DMS 273 treated with DMSO at 0.1 percent for 48 hours (cell line): Measurements from ENCODE around the gene AGBL4.
"Not testable (repeated sequence)": the region's sequence is repeated elsewhere in the genome, so short reads cannot be mapped to it uniquely, and the experiment has no call there.

Experiments used
- DNase-seq: peaks from one replicate; lab custom pipeline; 2025; lab: John Stamatoyannopoulos, UW

The AGBL4 gene

DNA sequence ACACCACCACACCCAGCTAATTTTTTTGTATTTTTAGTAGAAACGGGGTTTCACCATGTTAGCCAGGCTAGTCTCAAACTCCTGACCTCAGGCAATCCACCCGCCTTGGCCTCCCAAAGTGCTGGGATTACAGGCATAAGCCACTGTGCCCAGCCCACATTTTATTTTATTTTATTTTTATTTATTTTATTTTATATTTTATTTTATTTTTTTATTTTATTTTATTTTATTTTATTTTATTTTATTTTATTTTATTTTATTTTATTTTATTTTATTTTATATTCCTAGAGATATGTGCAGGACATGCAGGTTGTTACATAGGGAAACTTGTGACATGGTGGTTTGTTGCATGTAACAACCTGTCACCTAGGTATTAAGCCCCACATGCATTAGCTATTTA, 721.4 kb downstream of the AGBL4 start:
- DNase-seq = not testable (repeated sequence)

DNA sequence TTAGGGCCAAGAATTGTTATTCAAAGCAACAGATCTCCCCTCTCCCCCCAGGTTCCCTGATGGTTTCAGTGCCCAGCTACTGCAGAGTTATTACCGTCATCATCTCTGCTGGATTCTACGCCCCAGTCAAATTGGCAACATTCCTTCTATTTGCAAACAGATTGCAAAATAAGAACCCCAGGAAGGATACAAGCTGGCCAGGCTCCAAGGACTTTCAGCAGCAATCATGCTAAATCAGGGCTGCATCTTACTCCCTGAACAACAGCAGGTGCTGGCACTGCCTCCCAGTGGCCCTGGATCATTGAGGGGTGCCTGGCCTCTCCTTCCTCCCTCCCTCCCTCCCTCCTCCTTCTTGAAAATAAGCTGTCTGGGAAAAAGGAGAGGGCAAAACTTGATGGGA, 725.5 kb downstream of the AGBL4 start:
- peak; percentile 15 for DNase-seq

DNA sequence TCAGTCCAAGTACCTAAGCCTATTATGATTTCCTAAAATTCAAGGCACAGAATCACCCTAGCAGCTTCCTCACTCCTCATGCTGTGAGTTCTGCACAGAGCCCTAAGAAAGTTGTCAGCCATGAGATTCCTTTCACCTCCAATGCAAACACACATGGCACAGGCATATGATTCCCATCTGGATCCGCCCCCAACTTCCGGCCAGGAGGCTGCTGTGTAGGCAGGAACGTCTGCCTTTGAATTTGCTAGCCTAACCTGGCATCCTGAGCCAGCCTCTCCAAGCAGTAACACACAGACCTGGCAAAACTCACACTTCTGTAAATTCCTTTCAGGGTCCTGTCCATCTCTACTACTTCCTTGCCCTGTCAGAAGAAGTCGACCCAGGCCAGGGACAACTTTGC, 726.0 kb downstream of the AGBL4 start:
- DNase-seq = peak; percentile 11

DNA sequence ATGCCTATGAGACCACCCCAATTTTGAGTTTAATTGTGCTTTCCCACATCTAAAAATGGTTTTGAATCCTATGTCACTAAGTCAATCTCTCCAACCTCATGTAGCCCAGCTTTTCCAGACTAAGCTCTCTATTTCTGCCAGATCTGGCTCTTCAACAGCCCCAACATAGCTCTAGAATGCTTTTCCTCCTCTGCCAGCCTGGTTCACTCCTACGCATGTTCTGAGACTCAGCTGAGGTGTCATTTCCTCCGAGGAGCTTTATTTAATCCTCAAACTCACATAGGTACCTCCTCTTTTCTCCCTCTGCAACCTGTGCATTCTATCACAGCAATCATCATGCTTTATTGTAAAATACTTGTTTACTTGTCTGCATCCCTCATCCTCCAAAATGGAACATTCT, 729.2 kb downstream of the AGBL4 start:
- no peak for DNase-seq

GRCh38 chr1:49293016-49293415, 730.7 kb downstream of the AGBL4 start:
- no peak for DNase-seq

DNA sequence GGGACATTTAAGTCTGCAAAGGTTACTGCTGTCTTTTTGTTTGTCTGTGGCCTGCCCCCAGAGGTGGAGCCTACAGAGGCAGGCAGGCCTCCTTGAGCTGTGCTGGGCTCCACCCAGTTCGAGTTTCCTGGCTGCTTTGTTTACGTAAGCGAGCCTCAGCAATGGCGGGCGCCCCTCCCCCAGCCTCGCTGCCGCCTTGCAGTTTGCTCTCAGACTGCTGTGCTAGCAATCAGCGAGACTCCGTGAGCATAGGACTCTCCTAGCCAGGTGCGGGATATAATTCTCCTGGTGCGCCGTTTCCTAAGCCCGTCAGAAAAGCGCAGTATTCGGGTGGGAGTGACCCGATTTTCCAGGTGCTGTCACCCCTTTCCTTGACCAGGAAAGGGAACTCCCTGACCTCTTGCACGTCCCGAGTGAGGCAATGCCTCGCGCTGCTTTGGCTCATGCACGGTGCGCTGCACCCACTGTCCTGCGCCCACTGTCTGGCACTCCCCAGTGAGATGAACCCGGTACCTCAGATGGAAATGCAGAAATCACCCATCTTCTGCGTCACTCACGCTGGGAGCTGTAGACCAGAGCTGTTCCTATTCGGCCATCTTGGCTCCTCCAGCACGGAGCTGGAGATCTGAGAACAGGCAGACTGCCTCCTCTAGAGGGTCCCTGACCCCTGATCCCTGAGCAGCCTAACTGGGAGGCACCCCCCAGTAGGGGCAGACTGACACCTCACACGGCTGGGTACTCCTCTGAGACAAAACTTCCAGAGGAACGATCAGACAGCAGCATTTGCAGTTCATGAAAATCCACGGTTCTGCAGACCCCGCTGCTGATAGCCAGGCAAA, 766.3 kb downstream of the AGBL4 start:
- DNase-seq = not testable (repeated sequence)

GRCh38 chr1:49252917-49253316, 770.8 kb downstream of the AGBL4 start:
- no peak for DNase-seq

DNA sequence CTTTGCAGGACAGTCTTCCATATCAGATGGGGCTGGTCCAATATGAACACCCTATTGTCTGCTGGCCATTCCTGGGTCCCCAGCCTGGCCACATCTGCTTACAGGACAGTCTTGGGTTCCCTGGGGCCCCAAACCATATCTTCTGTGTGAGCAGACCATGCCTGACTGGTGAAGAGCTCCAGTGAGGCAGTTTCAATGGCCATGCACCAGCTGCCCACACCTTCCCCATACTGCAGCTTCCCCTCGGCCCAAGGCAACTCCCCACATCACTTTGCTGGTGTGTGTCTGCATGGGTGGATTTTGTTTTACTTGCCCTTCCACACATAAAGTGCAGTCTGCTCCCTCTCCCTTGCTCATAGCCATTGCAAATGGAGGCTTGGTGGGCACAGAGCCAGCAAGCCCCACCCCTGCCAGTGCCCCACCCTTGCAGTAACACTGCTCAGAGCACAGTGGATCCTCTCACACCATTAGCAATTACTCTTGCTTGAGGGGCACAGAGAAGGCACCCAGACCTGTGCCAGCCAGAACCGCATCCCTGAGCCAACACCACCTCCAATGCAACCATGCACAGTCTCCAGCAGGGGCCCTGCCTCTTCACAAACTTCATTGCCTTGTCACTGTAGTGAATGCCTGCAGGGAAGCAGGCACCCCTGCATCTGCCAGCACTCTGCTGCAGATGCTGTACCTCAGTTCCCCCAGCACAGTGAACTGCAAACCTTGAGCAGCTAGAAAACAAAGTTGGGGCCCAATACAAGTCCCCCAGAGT, 772.6 kb downstream of the AGBL4 start:
- DNase-seq = no peak

- no peak for DNase-seq
Measured at GRCh38 chr1:49240709-49241221, 783.0 kb downstream of the AGBL4 start.

DNA sequence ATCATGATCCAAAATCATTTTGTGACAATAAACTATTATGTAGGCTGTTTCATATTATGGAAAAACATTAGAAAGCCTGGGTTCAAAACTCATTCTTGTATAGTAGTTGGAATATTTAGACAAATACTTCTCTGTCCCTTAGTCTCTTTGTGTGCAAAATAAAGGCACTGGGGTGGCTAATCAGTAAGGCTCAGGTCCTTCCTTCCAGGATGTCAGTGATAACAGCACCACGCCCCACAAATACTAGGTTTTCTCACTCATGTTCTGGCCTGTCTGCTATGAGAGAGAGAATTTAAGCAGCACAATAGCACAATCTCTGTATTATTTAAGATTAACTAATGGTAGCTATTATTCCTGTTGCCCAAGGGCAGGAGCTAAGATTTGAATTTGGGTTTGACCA, 788.8 kb downstream of the AGBL4 start:
- no peak for DNase-seq

GRCh38 chr1:49229555-49229954, 794.2 kb downstream of the AGBL4 start:
- DNase-seq = no peak

DNA sequence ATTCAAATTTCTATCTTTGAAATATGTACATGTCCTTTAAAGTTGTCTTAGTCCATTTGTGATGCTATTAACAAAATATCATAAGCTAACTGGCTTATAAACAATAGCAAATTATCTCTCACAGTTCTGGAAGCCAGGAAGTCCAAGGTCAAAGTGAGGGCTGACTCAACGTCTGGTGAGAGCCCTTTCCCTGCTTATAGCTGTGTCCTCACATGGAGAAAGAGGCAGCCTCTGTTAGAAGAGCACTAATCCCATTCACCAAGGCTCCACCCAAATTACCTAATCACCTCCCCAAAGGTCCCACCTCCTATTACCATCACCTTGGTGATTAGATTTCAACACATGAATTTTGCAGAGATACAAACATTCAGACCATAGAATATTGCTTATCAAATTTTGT, 797.0 kb downstream of the AGBL4 start:
- no peak for DNase-seq

DNA sequence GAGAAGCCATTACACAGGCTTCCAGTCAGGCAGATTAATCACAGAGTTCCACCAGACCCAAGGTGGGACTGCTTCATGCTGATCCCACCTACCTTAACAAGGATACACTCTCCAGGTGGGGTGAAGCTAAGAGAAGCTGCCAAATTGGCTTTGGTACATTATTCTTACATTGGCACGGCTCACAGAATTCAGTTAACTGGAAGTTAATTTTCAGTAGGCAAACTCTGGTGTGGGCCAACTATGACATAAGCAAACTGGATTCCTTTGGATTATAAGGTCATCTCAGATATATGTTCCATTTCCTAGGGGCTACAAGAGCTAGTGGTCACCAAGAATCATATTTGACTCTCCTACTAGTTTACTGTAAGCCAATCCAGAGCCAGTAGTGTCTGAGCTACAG, 798.3 kb downstream of the AGBL4 start:
- no peak for DNase-seq

- DNase-seq = no peak
Measured at GRCh38 chr1:49213301-49213700, 810.5 kb downstream of the AGBL4 start.

DNA sequence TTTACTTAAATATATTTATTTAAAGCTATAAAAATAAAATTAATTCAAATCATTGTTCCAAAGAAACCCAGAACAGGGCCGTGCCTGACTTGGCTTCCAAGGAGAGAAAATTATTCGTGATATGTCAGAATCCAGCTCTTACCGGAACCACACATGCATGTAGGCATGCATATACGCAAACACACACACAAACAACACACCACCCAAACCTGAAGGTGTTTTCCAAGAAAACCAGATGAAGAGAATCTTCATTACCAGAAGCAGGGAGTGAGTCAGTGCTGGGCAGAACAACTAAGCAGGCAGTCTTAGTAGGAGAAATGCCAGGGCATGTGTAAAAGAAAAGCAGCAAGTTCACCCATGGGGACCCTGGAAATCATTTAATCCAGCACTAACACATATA, 815.0 kb downstream of the AGBL4 start:
- DNase-seq = no peak

GRCh38 chr1:49204720-49205119, 819.0 kb downstream of the AGBL4 start:
- DNase-seq = no peak

DNA sequence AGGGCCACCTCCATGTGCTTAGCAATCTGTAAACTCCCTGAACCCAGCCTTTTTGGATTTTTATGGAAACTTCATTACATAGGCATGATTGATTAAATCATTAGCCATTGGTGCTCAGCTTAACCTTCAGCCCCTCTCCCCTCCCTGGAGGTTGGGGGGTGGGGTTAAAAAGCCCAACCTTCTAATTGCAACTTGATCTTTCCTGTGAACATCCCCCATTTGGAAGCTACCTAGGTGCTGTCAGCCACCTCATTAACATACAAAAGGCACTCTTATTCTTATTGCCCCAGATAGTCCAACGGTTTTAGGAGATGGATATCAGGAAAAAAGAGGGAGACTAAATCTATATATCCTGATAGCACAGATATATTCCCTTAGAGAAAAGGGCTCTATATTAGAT, 823.0 kb downstream of the AGBL4 start:
- no peak for DNase-seq

- DNase-seq = no peak
Measured at GRCh38 chr1:49199564-49199963, 824.2 kb downstream of the AGBL4 start.

DNA sequence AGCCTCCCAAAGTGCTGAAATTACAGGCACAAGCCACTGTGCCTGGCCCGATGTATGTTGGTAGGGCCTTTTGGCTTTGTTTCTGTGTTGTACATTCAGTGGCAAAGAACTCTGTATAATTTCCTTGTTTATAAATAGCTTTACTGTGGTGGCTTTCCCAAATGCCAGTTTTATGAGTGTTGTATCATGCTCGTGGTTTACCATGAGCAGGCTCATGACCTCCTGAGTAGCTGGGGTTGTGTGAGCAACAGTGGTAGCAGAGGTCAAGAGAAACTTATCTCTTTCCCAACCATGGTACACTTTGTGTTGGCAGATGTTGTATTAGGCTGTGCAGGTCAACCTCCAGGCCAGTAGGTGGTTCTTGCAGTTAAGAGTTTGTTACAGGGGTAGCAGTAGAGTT, 826.7 kb downstream of the AGBL4 start:
- DNase-seq = no peak

DNA sequence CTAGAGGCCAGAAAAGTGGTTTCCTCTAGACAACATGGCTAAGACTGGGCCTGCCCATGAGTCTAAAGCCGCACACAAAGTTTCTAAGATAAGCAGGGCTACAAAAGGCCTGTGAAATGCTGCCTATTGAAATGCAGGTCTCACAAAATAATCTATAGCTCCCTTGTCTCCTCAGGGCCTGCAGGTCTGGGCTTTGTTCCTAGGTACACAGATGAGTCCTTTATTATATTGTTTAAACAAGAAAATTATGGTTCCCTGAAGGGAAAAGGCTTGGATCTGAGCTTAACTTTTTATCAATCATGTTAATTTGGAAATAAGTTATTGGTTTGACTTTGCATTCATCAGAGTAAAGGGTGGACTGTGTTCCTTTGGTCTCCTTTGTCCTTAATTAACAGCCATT, 833.6 kb downstream of the AGBL4 start:
- no peak for DNase-seq

DNA sequence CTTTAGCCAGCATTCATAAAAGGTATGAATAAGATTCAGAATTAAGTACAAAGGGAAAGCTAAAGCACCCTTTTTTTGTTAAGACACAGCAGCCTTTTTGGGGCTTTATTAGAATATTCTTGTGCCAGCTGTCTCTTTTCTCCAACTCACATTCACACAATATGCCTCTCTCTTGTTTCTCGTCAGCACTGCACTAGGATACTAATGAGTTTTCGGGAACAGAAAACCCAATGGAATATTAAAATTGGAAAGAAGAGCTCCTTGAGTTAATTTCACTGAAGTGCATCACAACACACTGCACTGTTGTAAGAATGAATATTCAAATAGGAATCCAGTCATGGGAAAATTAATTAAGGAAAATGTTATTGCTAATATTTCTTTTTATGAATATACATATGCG, 836.7 kb downstream of the AGBL4 start:
- no peak for DNase-seq

- DNase-seq = no peak
Measured at GRCh38 chr1:49185450-49185980, 838.2 kb downstream of the AGBL4 start.

DNA sequence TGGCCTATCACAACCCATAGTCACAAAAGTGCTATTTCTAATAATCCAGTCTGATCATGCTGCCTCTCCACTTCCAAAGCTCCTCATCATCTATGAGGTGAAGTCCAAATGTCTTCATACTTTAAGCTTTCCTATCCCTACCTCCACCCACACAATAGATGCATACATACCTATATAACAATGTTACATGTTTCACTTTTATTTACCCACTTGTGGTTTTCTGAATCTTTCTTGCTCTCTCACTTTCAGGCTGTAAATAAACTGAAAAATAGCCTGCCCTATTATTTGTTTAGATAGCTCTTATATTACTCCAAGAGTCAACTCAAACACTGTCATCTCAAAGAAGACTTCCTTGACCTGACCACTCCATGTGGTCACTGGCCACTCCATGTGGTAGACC, 840.3 kb downstream of the AGBL4 start:
- DNase-seq = no peak
